Measurements from ENCODE around the gene OSBPL2.

OSBPL2 gene

DNA sequence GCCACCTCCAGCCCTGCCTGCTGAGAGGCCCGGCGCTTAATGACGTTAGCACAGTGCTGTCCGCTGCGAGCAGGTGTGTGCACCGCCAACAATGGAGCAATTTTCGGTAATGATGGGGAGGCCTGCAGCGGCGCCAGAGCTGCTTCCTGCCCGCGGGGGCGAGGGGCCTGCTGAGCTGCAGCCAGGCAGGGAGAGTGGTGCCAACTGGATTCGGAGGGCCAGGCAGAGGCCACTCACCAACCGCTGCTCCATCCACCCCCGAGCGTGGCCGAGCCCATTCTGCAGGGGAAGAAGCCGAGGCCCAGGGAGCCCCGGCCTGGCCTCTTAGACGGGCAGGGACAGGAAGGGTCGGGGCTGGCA is 27.8 kb upstream of the OSBPL2 start:
- TF ChIP-seq, protein P1, sequence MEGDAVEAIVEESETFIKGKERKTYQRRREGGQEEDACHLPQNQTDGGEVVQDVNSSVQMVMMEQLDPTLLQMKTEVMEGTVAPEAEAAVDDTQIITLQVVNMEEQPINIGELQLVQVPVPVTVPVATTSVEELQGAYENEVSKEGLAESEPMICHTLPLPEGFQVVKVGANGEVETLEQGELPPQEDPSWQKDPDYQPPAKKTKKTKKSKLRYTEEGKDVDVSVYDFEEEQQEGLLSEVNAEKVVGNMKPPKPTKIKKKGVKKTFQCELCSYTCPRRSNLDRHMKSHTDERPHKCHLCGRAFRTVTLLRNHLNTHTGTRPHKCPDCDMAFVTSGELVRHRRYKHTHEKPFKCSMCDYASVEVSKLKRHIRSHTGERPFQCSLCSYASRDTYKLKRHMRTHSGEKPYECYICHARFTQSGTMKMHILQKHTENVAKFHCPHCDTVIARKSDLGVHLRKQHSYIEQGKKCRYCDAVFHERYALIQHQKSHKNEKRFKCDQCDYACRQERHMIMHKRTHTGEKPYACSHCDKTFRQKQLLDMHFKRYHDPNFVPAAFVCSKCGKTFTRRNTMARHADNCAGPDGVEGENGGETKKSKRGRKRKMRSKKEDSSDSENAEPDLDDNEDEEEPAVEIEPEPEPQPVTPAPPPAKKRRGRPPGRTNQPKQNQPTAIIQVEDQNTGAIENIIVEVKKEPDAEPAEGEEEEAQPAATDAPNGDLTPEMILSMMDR (IDR thresholded peaks at IDR 0.05; ENCODE audit: control insufficient read depth, insufficient read depth, low read depth, low read length, missing control alignments) = no peak
- DNase-seq (ENCODE audit: low read depth) = no peak
- H3K4me3 ChIP-seq (ENCODE audit: control insufficient read depth, low read depth, low read length) = no peak overlapping the region

DNA sequence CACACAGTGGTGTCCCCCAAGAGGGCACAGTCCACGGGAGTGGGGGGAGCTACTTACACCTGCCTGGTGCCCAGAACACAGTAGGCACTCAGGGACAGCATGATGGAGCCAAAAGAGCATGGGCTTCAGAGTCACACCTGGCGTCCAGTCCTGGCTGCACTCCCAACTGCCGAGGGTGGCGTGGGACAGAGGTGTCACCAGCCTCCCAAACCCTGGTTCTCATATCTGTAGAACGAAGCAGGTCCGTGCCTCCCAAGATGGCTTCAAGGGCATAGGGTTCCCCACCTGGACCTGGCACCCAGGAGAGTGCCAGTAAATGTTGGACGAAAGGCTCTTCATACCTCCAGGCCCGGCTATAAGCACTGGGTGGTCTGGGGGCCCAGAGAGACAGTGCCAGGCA is 27.1 kb upstream of the OSBPL2 start:
- no peak for DNase-seq (ENCODE audit: low read depth)
- TF ChIP-seq, protein P1 (IDR thresholded peaks at IDR 0.05; ENCODE audit: control insufficient read depth, insufficient read depth, low read depth, low read length, missing control alignments) = no peak
- H3K4me3 ChIP-seq (ENCODE audit: control insufficient read depth, low read depth, low read length) = no peak overlapping the region

DNA sequence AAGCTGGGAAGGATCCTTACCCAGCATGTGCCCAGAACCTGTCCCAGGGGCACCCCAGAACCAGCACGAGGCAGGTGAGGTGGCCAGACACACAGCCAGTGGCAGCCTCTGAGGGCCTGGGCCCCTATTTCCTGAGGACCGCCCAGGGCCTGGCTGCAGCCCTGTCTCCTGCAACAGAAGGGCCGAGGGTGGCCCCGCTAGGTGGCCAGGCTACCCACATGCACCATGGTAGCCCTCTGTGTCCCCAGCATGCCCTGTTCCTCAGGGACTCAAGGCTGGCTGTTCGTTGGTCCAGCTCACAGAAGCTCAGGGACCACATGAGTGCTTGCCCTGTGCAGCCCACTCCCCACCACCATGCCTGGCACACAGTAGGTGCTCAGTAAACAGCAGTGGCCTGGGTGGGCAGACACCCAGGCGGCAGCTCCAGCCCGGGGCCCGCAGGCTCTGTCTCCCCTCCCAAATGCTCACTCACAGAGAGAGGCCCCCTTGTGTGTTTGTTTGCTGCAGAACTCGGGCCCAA is 26.5 kb upstream of the OSBPL2 start:
- no peak for DNase-seq (ENCODE audit: low read depth)
- TF ChIP-seq, protein P1 (IDR thresholded peaks at IDR 0.05; ENCODE audit: control insufficient read depth, insufficient read depth, low read depth, low read length, missing control alignments) = no peak
- no peak overlapping the region for H3K4me3 ChIP-seq (ENCODE audit: control insufficient read depth, low read depth, low read length)

DNA sequence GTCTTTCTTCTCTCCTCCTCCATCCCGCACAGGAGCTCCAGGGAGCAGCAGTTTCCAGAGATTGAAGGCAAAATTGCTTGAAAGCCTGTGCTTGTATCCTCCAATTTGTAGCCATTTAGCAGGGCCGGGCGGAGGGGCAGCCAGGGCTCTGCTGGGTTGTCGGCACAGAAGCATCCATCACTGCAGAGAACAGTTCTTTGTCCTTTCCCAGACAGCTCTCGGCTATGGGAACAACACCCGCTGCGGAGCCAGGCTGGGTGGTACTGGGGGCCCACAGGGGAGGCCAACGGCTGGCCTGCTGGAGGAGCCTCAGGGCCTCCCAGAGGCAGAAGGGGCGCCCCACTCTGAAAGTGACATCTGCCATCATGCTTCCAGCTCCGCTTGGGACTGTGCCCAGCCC is 26.0 kb upstream of the OSBPL2 start:
- TF ChIP-seq, protein P1 (IDR thresholded peaks at IDR 0.05; ENCODE audit: control insufficient read depth, insufficient read depth, low read depth, low read length, missing control alignments) = no peak
- H3K4me3 ChIP-seq (ENCODE audit: control insufficient read depth, low read depth, low read length) = no peak overlapping the region
- DNase-seq (ENCODE audit: low read depth) = no peak

DNA sequence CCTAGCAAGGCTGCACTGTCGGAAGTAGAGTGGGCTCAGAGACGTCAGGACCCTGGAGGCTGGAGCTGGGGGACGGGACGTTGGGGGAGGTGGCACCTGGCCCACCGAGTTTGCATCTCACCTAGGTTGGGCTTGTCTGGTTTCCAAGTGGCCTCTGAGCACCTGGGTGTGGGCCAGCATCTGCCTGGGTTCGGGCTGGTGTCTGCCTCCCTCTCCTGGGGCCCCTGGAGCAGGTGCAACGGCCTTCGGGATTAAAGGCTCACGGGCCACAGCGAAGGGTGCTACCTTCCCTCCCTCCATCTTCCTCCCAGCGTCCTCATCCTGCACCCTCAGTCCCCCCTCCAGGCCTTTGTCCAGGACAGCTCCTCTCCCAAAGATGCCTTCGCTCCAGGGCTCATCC is 24.3 kb upstream of the OSBPL2 start:
- DNase-seq (ENCODE audit: low read depth) = no peak
- TF ChIP-seq, protein P1 (IDR thresholded peaks at IDR 0.05; ENCODE audit: control insufficient read depth, insufficient read depth, low read depth, low read length, missing control alignments) = no peak
- no peak overlapping the region for H3K4me3 ChIP-seq (ENCODE audit: control insufficient read depth, low read depth, low read length)

DNA sequence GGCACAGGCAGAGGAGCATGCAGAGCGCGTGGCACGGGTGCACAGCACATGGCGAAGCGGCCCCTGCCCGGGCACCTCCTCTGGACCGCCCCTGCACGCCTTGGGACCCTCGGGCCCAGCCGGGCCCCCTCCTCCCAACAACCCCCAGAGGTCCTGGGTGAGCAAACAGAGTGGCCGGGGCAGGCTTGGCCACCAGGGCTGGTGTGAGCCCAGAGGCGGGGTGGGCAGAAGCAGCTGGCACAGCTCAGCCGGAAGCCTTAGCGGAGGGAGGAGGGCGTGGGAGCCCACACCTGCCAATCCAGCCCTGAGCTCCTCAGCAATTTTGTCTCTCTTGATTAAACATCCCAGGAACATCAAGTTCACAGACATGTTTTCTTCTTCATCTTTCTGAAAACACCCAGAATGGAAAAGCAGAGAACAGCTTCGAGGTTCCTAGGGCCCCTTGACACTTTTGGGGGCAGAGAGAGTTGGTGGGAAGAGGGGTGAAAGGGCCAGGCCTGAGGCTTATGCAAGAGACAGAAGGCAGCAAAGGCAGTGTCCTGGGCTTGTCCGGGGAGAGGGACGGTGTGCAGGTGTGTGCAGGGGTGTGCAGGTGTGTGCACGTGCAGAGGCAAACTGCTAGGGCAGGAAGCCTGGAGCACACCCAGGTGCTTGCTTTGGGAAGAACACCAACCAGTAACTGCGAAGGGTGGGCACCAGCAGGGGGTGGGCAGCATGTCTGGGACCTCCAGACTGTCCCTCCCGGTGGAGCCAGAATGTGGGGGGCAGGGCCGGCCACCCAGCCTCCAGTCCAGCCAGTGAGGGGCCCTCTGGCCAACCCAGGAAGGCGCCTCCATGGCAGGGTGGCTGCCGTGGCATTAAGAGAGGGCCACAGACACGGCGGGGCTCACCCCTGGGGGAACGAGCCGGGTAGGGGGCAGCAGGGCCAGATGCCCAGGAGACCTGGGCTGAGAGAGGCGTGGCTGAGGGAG is 23.0 kb upstream of the OSBPL2 start:
- TF ChIP-seq, protein P1 (IDR thresholded peaks at IDR 0.05; ENCODE audit: control insufficient read depth, insufficient read depth, low read depth, low read length, missing control alignments) = no peak
- no peak for DNase-seq (ENCODE audit: low read depth)
- no peak overlapping the region for H3K4me3 ChIP-seq (ENCODE audit: control insufficient read depth, low read depth, low read length)
